Measurements from ENCODE around the gene ATP23.

The ATP23 gene

DNA sequence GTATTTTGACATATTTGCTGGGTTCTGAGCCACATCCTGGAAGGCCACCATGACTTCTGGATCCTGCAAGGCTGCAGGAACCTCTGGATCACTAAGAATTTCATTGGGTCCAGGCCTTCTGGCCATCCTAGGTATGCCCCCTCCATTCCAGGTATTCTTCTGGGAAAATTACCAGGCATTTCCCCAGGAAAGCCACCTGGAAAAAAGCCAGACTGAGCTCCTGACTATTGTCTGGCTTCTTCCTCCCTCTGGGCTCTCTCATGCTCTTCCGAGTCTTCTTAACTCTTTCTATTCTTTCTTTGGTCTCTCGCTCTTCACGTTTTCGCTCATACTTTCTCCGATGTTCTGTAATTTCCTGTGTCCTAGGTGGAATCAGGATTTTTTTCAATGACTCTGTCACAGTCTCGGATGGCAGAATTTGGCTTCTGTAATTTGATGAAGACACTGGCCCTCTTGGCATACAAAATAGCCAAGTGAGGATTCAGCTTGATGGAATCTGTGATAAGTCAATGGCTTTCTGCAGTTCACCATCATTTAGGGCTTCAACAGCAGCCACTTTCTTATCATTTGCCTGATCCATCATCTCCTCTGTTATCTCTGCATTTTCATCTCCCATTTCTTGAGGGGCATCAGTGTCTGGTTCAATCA, 42.6 kb downstream of the ATP23 start:
- DNase-seq = no peak

DNA sequence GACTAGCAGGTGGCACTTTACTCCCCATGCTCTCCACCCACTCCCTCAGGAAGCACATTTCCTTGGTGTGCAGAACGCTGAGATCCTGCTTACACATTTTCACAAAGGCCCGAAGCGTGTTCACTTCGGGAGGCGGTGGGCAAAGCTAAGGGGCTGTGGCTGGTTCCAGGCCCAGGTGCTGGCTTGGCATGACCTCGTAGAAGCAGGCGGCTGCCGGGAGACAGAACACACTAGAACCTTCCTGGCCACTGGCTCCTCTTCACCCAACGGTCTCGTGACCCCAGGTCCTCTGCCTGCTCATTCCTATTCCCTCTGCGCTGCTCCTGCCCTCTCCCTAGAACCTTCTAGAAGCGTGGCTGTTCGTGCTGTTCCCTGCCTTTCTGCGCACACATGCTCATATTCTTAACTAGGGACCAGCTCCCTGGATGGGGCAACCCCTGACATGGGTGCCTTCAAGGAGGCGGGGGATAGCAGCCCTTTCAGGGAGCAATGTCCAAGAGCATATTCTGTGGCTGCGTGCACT, 43.3 kb downstream of the ATP23 start:
- DNase-seq = no peak

DNA sequence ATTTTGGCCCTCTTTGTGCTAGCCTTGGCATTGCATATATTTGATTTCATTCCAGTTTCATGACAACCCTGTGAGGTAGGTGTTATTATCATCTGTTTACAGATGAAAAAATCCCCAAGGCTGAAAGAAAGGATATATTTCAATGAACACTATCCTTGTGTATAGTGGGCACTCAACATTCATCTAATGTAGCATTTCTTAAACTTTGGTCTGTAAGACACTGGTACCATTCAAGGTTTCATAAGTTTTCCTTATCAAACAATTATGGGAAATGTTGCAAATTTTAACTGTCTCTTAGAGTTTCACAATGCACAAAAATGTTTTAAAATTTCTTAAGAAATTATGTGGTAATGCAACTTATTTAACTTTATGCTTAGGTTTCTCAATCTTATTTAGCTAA, 44.3 kb downstream of the ATP23 start:
- no peak for DNase-seq

DNA sequence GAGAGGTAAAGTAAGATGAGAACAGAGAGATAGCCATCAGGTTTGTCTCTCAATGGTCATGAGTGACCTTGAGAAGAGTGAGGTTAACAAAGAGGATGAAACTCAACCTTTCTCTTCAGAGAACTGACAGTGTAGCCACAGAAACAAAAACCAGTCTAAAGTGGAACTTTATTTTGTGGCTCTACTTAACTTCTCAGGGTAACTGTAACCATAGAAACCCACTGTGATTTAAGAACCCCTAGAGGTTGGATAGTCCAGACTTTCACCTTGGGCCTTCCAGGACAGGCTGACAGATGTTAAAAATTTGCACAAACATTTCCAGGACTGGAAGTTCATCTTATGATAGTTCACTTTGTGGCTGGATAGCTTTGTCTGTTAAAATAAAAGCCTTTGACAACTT, 48.5 kb downstream of the ATP23 start:
- no peak for DNase-seq

DNA sequence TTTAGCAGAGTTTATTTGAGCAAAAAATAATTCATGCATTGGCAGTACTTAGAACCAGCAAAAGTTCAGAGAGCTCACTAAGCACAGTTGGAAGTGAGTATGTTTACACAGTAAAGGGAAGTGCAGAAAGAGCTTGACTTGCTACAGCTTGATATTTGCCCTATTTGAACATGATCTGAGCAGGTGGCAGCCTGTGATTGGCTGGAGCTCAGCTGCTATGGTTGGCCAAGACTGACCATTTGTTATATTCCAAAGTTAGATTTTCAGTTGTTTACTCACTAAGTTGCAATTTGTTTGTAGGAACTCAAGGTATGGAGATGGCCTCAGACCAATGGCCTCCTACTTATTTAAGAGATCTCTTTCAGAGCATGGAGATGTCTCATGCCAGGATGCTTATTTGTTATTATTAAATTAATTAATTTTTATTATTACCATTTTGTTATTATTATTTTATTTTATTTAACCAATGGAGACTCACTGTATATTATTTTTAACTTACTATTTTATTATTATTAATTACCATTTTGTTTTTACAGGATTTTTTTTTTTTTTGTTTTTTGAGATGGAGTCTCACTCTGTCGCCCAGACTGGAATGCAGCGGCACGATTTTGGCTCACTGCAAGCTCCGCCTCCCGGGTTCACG, 49.0 kb downstream of the ATP23 start:
- DNase-seq = no peak

DNA sequence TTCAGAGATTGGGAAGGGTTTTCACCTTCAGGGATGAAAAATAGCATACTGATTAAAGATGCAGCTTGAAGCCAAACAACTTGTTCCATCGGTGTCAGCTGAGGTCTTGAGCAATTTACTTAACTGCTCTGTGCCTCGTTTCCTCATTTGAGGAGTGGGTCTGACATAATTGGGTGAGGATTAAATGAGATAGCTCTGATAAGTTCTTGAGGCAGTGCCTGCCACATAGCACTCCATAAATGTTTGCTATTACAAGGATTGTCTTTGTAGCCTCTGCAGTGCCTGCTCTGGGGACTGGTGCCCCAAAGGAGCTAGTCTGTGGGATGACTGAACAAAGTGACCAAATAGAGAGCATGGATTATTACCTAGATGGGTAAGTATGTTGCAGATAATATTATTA, 50.6 kb downstream of the ATP23 start:
- DNase-seq = no peak

DNA sequence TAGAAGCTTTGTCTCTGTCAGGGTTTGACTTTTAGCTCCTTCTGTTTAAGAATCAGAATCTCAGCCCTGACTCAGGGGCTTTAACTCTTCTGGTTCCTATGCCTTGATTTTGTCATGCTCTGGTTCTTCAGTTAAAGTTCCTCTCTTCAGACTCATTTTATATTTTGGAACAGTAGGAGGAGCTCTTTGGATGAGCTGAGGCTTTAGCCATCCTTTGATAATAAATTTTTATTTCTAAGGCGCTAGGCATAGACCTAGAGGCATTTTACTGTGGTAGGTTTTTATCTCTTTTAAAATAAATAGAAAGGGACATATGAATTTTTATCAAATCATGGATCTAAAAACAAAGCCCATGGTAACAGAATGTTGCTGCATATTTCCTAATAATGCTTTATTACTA, 51.7 kb downstream of the ATP23 start:
- no peak for DNase-seq

DNA sequence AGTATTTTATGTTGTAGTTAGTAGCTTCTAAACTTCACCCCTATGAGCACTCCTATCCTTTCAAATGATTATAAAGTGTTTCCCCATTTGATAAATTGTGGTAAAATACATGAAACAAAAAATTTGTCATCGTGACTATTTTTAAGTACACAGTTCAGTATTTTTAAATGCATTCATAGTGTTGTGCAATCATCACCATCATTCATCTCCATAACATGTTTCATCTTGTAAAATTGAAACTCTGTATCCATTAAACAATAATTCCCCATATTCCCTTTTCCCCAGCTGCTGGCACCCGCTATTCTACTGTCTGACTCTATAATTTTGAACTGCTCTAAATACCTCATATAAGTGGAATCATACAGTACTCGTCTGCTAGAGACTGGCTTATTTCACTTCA, 52.5 kb downstream of the ATP23 start:
- no peak for DNase-seq

DNA sequence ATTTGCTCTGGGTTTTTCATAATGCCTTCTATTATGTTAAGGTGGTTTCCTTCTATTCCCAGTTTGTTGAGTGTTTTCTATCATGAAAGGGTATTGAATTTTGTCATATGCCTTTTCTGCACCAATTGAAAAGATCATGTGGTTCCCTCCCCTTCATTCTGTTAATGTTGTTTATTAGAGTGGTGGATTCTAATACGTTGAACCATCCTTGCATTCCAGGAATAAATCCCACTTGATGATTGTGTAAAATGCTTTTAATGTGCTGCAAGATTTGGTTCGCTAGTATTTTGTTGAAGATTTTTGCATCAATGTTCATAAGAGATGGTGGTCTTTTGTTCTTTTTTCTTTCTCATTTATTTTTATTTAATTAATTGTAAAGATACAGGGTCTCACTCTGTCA, 55.2 kb downstream of the ATP23 start:
- no peak for DNase-seq

DNA sequence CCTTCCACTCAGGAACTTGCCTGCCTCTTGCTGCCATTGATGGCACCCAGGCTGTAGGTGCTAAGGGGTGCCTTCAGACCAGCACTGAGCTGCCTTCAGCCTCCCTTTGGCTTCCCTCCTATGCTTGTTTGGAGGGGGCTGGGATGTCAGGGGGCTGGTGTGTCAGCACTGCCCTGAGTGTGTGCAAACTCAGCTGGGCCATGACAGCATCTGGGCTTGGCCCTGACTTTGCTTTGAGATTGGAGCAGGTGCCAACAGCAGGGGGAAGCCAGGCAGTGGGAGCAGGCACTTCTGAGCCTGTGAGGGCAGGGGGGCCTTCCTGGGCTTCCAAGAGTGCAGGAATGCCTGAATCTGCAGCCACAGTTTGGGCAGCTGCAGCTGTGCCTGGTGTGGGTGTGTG, 56.9 kb downstream of the ATP23 start:
- no peak for DNase-seq

DNA sequence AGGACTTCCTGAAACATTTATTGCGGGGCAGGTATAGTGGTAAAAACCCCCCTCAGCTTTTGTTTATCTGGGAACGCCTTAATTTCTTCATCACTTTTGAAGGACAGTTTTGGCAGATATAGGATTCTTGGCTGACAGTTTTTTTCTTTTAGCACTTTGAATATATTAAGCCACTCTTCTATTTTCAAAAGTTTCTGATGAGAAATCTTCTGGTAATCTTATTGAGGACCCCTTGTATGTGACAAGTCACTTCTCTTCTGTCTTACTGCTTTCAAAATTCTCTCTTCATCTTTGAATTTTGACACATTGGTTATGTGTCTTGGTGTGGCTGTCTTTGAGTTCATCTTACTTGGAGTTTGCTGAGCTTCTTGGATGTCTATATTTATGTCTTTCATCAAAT, 59.1 kb downstream of the ATP23 start:
- DNase-seq = no peak

DNA sequence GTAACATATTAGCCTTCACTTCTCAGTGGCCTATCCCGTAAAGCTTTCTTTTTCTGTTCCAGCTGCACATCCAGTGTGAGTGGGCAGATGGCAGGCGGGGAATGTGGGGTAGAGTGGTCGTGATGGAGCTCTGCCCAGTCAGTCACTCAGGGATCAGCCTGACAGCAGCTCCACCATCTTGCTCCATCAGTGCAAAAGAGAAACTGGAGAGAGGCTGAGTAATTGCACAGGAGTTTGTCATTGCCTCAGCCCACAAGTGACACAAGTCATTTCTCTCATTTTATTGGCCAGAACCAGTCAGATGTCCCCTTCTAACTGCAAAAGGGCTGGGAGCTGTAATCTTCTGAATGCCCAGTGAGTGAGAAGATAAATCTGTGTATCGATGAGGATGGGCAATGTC, 66.5 kb downstream of the ATP23 start:
- DNase-seq = no peak

DNA sequence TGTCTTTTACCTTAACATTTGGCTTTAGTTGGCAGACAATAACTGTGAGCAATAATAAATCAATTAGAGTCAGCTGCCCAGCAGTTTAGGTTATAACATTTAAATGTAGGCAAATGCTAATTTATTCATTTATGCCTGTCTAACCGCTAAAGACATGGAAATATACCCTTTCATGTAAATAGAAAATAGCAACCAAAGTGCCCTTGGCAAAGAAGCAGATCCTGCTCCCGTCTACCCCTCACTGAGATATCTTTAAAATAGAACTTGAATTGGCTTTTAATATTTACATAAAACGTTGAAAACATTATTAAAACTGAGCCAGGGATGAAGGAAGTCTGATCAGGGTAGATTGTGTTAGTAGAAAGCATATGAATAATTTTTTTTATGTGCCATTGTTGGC, 67.3 kb downstream of the ATP23 start:
- no peak for DNase-seq
